ENCODE measurements around the gene HOXB3. TPM values are rescaled to one million over a fixed set of nuclear protein-coding genes. Genes with fewer than 3 reads are reported as not detected.

Gene HOXB3
- total RNA-seq, 1 donor from 2014 or later: not detected

DNA sequence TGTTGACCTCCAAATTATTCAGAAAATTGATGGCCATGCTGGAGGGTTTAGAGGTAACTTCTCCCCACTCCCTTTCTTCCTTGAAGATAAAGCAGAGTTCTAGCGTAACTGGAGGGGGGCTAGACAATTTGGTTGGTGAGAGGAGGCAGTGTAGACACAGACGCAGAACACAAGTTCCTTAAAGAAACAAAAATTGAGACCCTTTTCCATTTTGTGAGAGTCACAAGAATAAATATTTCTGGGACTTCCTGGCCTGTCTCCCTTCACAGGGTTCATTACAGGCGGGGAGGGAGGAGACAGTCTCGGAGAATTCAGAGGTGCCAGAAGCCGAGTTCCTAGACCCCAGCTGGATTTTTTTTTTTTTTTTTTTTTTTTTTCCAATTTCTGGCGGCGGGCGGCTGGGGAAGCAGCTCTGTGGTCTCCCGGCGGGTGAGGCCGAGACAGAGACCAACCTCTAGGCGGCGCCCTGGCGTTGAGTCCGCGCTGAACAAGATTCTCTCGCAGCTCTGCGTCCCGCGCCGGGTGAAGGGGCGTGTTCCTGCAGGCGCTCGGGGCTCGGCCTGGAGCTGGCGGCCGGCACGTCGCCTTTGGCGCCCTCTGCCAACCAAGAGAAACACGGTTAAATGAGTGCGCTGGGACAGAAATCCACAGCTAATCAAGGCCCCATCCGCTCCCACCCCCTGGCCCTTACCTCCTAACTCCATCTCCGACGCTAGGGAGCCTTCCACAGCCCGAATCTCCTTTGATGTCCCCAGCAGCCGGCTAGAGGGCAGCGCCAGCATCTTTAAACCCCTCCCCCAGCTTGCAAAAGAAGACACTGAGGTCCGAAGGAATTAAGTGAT is 46.4 kb upstream of the HOXB3 start:
- peaks cover 18% of the 10 kb centered on the region for H3K9me3 Mint-ChIP-seq

GRCh38 chr17:48634493-48635208 is 44.6 kb upstream of the HOXB3 start:
- no peak overlapping the region for H3K9ac ChIP-seq
- H3K4me1 ChIP-seq: no peaks in the 10 kb centered on the region
- no peak overlapping the region for H3K4me2 ChIP-seq
- Mint-ChIP-seq H3K4me1 (peaks cover 2% of the 10 kb centered on the region), H3K36me3 (no peaks in the 10 kb centered on the region), H3K27ac (no peak overlapping the region), H3K9me3 (peaks cover 15% of the 10 kb centered on the region), H3K27me3 (ENCODE audit: insufficient read depth, low read depth) (peaks cover 95% of the 10 kb centered on the region), H3K4me3 (no peak overlapping the region)
- no peaks in the 10 kb centered on the region for H3F3A ChIP-seq (ENCODE audit: low read depth)
- H2AFZ ChIP-seq (replicated peaks): no peak overlapping the region
- H3K9me3 ChIP-seq (ENCODE audit: low read depth): no peaks in the 10 kb centered on the region
- H3K4me3 ChIP-seq: no peak overlapping the region
- peaks cover 100% of the 10 kb centered on the region for H3K27me3 ChIP-seq
- peaks cover 72% of the 10 kb centered on the region for H4K20me1 ChIP-seq (ENCODE audit: low read depth)
- no peak overlapping the region for H3K27ac ChIP-seq
- H3K79me2 ChIP-seq (ENCODE audit: low read depth): no peaks in the 10 kb centered on the region
- H3K36me3 ChIP-seq: no peaks in the 10 kb centered on the region
- DNase-seq (ENCODE audit: low spot score): peak; percentile 1
- TF ChIP-seq EZH2 (IDR thresholded peaks at IDR 0.05) (no peak), CTCF (IDR thresholded peaks at IDR 0.05) (no peak), EZH2phosphoT487 (IDR thresholded peaks at IDR 0.05) (no peak)

More for the DNA sequence above, 46.4 kb upstream of the HOXB3 start:
- Mint-ChIP-seq H3K4me3 (peak overlapping the region; percentile 65), H3K27ac (no peak overlapping the region), H3K4me1 (peaks cover 2% of the 10 kb centered on the region), H3K36me3 (no peaks in the 10 kb centered on the region), H3K27me3 (ENCODE audit: insufficient read depth, low read depth) (peaks cover 94% of the 10 kb centered on the region)
- H3K27me3 ChIP-seq: peaks cover 100% of the 10 kb centered on the region
- no peak overlapping the region for H2AFZ ChIP-seq (replicated peaks)
- peak; percentile 71 for TF ChIP-seq EZH2phosphoT487 (IDR thresholded peaks at IDR 0.05)
- TF ChIP-seq CTCF (IDR thresholded peaks at IDR 0.05): peak; percentile 71
- peak; percentile 76 for TF ChIP-seq EZH2 (IDR thresholded peaks at IDR 0.05)
- no peaks in the 10 kb centered on the region for H3K4me1 ChIP-seq
- no peak overlapping the region for H3K9ac ChIP-seq
- no peak overlapping the region for H3K4me2 ChIP-seq
- no peaks in the 10 kb centered on the region for H3F3A ChIP-seq (ENCODE audit: low read depth)
- no peaks in the 10 kb centered on the region for H3K9me3 ChIP-seq (ENCODE audit: low read depth)
- H3K27ac ChIP-seq: no peak overlapping the region
- H4K20me1 ChIP-seq (ENCODE audit: low read depth): peaks cover 70% of the 10 kb centered on the region
- no peaks in the 10 kb centered on the region for H3K79me2 ChIP-seq (ENCODE audit: low read depth)
- no peaks in the 10 kb centered on the region for H3K36me3 ChIP-seq
- H3K4me3 ChIP-seq: no peak overlapping the region
- peak; percentile 97 for DNase-seq (ENCODE audit: low spot score)

- H3K79me2 ChIP-seq (ENCODE audit: low read depth): no peaks in the 10 kb centered on the region
- no peaks in the 10 kb centered on the region for H3K36me3 Mint-ChIP-seq
- no peak overlapping the region for H3K27ac Mint-ChIP-seq
- peaks cover 100% of the 10 kb centered on the region for H3K27me3 ChIP-seq
- H2AFZ ChIP-seq (replicated peaks): no peak overlapping the region
- no peak overlapping the region for H3K4me3 ChIP-seq
- H3K9me3 Mint-ChIP-seq: peaks cover 15% of the 10 kb centered on the region
- no peak for DNase-seq (ENCODE audit: low spot score)
- H3K9me3 ChIP-seq (ENCODE audit: low read depth): no peaks in the 10 kb centered on the region
- no peak overlapping the region for H3K27ac ChIP-seq
- no peak overlapping the region for H3K9ac ChIP-seq
- no peaks in the 10 kb centered on the region for H3K4me1 ChIP-seq
- peaks cover 96% of the 10 kb centered on the region for H3K27me3 Mint-ChIP-seq (ENCODE audit: insufficient read depth, low read depth)
- H3K4me3 Mint-ChIP-seq: no peak overlapping the region
- peaks cover 2% of the 10 kb centered on the region for H3K4me1 Mint-ChIP-seq
- H3K4me2 ChIP-seq: no peak overlapping the region
- H3K36me3 ChIP-seq: no peaks in the 10 kb centered on the region
- peaks cover 81% of the 10 kb centered on the region for H4K20me1 ChIP-seq (ENCODE audit: low read depth)
- TF ChIP-seq CTCF (IDR thresholded peaks at IDR 0.05): no peak
- TF ChIP-seq EZH2phosphoT487 (IDR thresholded peaks at IDR 0.05): peak; percentile 98
- peak; percentile 96 for TF ChIP-seq EZH2 (IDR thresholded peaks at IDR 0.05)
- H3F3A ChIP-seq (ENCODE audit: low read depth): no peaks in the 10 kb centered on the region
Observed at GRCh38 chr17:48633266-48633677, 43.2 kb upstream of the HOXB3 start.

Measured in neural progenitor cell (in vitro differentiated cells).